H9 (cell line): ENCODE data around the gene MSL1. TPM values are rescaled to one million over a fixed set of nuclear protein-coding genes. Genes with fewer than 3 reads are reported as not detected.

ENCODE experiments used
- DNase-seq: peaks from one replicate; pipeline ENCODE4 v3.0.0-alpha.2; 2017
- H2AFZ ChIP-seq: one replicate; pipeline ENCODE4 v1.6.1; 2013; ENCODE audit warnings: mild to moderate bottlenecking, low read length, control low read depth, moderate library complexity
- H2AK5ac ChIP-seq: 2 replicates; pipeline ENCODE4 v1.6.1; 2013; ENCODE audit warnings: low read length, control low read depth, mixed read lengths; ENCODE audit not compliant: insufficient read length
- H2BK120ac ChIP-seq: one replicate; pipeline ENCODE4 v1.6.1; 2013; ENCODE audit warnings: low read depth, mild to moderate bottlenecking, low read length, control low read depth, inconsistent platforms; ENCODE audit not compliant: poor library complexity, severe bottlenecking
- H2BK12ac ChIP-seq: 2 replicates; pipeline ENCODE4 v1.6.1; 2013; ENCODE audit warnings: low read length, control low read depth, mixed read lengths, low read depth; ENCODE audit not compliant: insufficient read length
- H2BK15ac ChIP-seq: 2 replicates; pipeline ENCODE4 v1.6.1; 2013; ENCODE audit warnings: low read depth, low read length, control low read depth
- H2BK20ac ChIP-seq: one replicate; pipeline ENCODE4 v1.6.1; 2013; ENCODE audit warnings: low read depth, mild to moderate bottlenecking, low read length, control low read depth, inconsistent platforms; ENCODE audit not compliant: poor library complexity, severe bottlenecking
- H2BK5ac ChIP-seq: 2 replicates; pipeline ENCODE4 v1.6.1; 2013; ENCODE audit warnings: low read length, control low read depth, mixed read lengths; ENCODE audit not compliant: insufficient read length
- H3K14ac ChIP-seq: 2 replicates; pipeline ENCODE4 v1.6.1; 2013; ENCODE audit warnings: low read length, control low read depth; ENCODE audit not compliant: insufficient read depth
- H3K18ac ChIP-seq: 2 replicates; pipeline ENCODE4 v1.6.1; 2013; ENCODE audit warnings: low read depth, mild to moderate bottlenecking, mixed read lengths, low read length, control low read depth; ENCODE audit not compliant: insufficient read length
- H3K23ac ChIP-seq: 2 replicates; pipeline ENCODE4 v1.6.1; 2013; ENCODE audit warnings: low read length, control low read depth, mixed read lengths, low read depth; ENCODE audit not compliant: insufficient read length
- H3K23me2 ChIP-seq: 2 replicates; pipeline ENCODE4 v1.6.1; 2013; ENCODE audit warnings: low read depth, mild to moderate bottlenecking, mixed read lengths, low read length, control low read depth; ENCODE audit not compliant: insufficient read length, poor library complexity, severe bottlenecking
- H3K27ac ChIP-seq: 2 replicates; pipeline ENCODE4 v1.5.1; 2013; ENCODE audit warnings: low read length, control low read depth, mixed read lengths, low read depth; ENCODE audit not compliant: insufficient read length
- H3K27me3 ChIP-seq: 2 replicates; pipeline ENCODE4 v1.6.1; 2013; ENCODE audit warnings: low read length, control low read depth, inconsistent platforms; ENCODE audit not compliant: insufficient read depth
- H3K4ac ChIP-seq: 2 replicates; pipeline ENCODE4 v1.6.1; 2013; ENCODE audit warnings: low read depth, mild to moderate bottlenecking, control low read depth, inconsistent platforms, low read length, moderate library complexity
- H3K4me1 ChIP-seq: 2 replicates; pipeline ENCODE4 v1.6.1; 2013; ENCODE audit warnings: low read length, control low read depth, inconsistent platforms; ENCODE audit not compliant: insufficient read depth
- H3K4me2 ChIP-seq: 2 replicates; pipeline ENCODE4 v1.6.1; 2013; ENCODE audit warnings: low read length, control low read depth, mixed read lengths; ENCODE audit not compliant: insufficient read length, insufficient read depth
- H3K56ac ChIP-seq: 2 replicates; pipeline ENCODE4 v1.6.1; 2013; ENCODE audit warnings: low read depth, mild to moderate bottlenecking, mixed read lengths, low read length, control low read depth; ENCODE audit not compliant: insufficient read length
- H3K79me1 ChIP-seq: 2 replicates; pipeline ENCODE4 v1.6.1; 2013; ENCODE audit warnings: low read depth, mild to moderate bottlenecking, moderate library complexity, low read length, control low read depth, inconsistent platforms; ENCODE audit not compliant: insufficient read depth, poor library complexity, severe bottlenecking
- H3K79me2 ChIP-seq: 2 replicates; pipeline ENCODE4 v1.6.1; 2013; ENCODE audit warnings: low read length, control low read depth, inconsistent platforms; ENCODE audit not compliant: insufficient read depth
- H3K9ac ChIP-seq: 2 replicates; pipeline ENCODE4 v1.6.1; 2013; ENCODE audit warnings: low read length, control low read depth, mixed read lengths; ENCODE audit not compliant: insufficient read length; ENCODE audit errors: extremely low read depth
- H3K9me3 ChIP-seq: one replicate; pipeline ENCODE4 v1.6.1; 2013; ENCODE audit warnings: low read depth, low read length, inconsistent platforms; ENCODE audit not compliant: control insufficient read depth
- H3T11ph ChIP-seq: one replicate; pipeline ENCODE4 v1.6.1; 2013; ENCODE audit warnings: mild to moderate bottlenecking, low read length, control low read depth, inconsistent platforms
- H4K20me1 ChIP-seq: one replicate; pipeline ENCODE4 v1.6.1; 2013; ENCODE audit not compliant: control insufficient read depth, insufficient read length, insufficient read depth
- H4K5ac ChIP-seq: 2 replicates; pipeline ENCODE4 v1.6.1; 2013; ENCODE audit warnings: low read depth, mild to moderate bottlenecking, mixed read lengths, low read length, control low read depth; ENCODE audit not compliant: insufficient read length
- H4K8ac ChIP-seq: replicated peaks from 2 replicates; pipeline ENCODE4 v1.6.1; 2013; ENCODE audit warnings: low read length, control low read depth, mixed read lengths, low read depth; ENCODE audit not compliant: insufficient read length
- H4K91ac ChIP-seq: 2 replicates; pipeline ENCODE4 v1.6.1; 2013; ENCODE audit warnings: low read depth, mild to moderate bottlenecking, moderate library complexity, mixed read lengths, low read length, control low read depth; ENCODE audit not compliant: insufficient read length
- H3K27ac Mint-ChIP-seq, 3 experiments: 2 replicates in 2 of 3; 3 replicates in 1 of 3; pipeline ENCODE4 v1.8.0; 2020 to 2021; ENCODE audit warnings: mixed read lengths in 3 of 3, mild to moderate bottlenecking in 1 of 3, moderate library complexity in 1 of 3
- H3K27me3 Mint-ChIP-seq: 2 replicates; pipeline ENCODE4 v1.8.0; 2021; ENCODE audit warnings: low read depth, mild to moderate bottlenecking, moderate library complexity, mixed read lengths
- H3K36me3 Mint-ChIP-seq, 3 experiments: 2 replicates in 2 of 3; 3 replicates in 1 of 3; pipeline ENCODE4 v1.8.0; 2020 to 2021; ENCODE audit warnings: low read depth in 3 of 3, mixed read lengths in 3 of 3; ENCODE audit not compliant: insufficient read depth in 1 of 3
- H3K4me1 Mint-ChIP-seq, 2 experiments: 2 replicates each; pipeline ENCODE4 v1.8.0; 2020; ENCODE audit warnings: mixed read lengths in 2 of 2
- H3K4me3 Mint-ChIP-seq, 2 experiments: 2 replicates in 1 of 2; 3 replicates in 1 of 2; pipeline ENCODE4 v1.8.0; 2020 to 2021; ENCODE audit warnings: mild to moderate bottlenecking in 2 of 2, mixed read lengths in 2 of 2, moderate library complexity in 1 of 2
- H3K9me3 Mint-ChIP-seq, 2 experiments: 2 replicates in 1 of 2; 3 replicates in 1 of 2; pipeline ENCODE4 v1.8.0; 2020; ENCODE audit warnings: mild to moderate bottlenecking in 2 of 2, mixed read lengths in 2 of 2, moderate library complexity in 1 of 2
- CTCF ChIP-seq: fragments of 200-600 bp; sonication (generic); conservative IDR thresholded peaks from 3 replicates; pipeline ENCODE4 v1.8.0; 2021; ENCODE audit warnings: antibody characterized with exemption, mild to moderate bottlenecking
- WGBS: extraction: QIAGEN DNeasy Blood & Tissue Kit; methylation state at CpG from one replicate; pipeline ENCODE4 v1.1.7; 2013; ENCODE audit warnings: missing lambda C conversion rate, low lambda C conversion rate, mixed read lengths; ENCODE audit not compliant: insufficient read length; ENCODE audit errors: extremely low coverage; 5-methylcytosine and 5-hydroxymethylcytosine counted together
- total RNA-seq: library from RNA; stranded (reverse); gene quantifications from 2 replicates; pipeline ENCODE4 v1.2.1, GENCODE V29; 2021

Gene MSL1
- total RNA-seq, 1 experiment from 2014 or later: 105 TPM

- H2BK20ac ChIP-seq: no peak overlapping the region
Measured at GRCh38 chr17:40087903-40088718, 33.7 kb upstream of the MSL1 start.

More at GRCh38 chr17:40087903-40088718, 33.7 kb upstream of the MSL1 start:
- Mint-ChIP-seq H3K9me3 (peaks cover 0 to 2% of the 10 kb centered on the region in 2 experiments; a peak in 1 of 5 replicates), H3K27ac (peak overlapping the region in 2 of 3 experiments; percentile 8 to 23; a peak in 3 of 7 replicates), H3K36me3 (peaks cover 12 to 29% (median 24%) of the 10 kb centered on the region in 3 experiments; a peak in 6 of 7 replicates), H3K4me3 (no peak overlapping the region; a peak in 2 of 5 replicates), H3K27me3 (no peaks in the 10 kb centered on the region), H3K4me1 (peaks cover 9 to 37% of the 10 kb centered on the region in 2 experiments; a peak in 3 of 4 replicates)
- no peak for TF ChIP-seq CTCF
- no CpG with 5 or more reads among the region's 28 CpGs for WGBS
- Histone ChIP-seq H3K14ac (no peak overlapping the region), H3T11ph (no peak overlapping the region), H2BK12ac (no peak overlapping the region), H4K5ac (no peak overlapping the region), H3K4me2 (no peak overlapping the region), H4K20me1 (peaks cover 2% of the 10 kb centered on the region), H3K4ac (no peak overlapping the region), H3K23me2 (no peaks in the 10 kb centered on the region), H2AFZ (no peak overlapping the region), H3K23ac (no peak overlapping the region), H4K91ac (no peak overlapping the region), H3K9ac (no peak overlapping the region), H3K56ac (no peak overlapping the region), H3K79me2 (no peaks in the 10 kb centered on the region), H3K4me1 (no peaks in the 10 kb centered on the region; the same call in 1 of the 2 replicates), H4K8ac (no peak overlapping the region), H2BK120ac (no peak overlapping the region), H2AK5ac (no peak overlapping the region), H3K27me3 (no peaks in the 10 kb centered on the region), H3K27ac (no peak overlapping the region), H3K18ac (no peak overlapping the region), H3K79me1 (no peaks in the 10 kb centered on the region), H2BK5ac (no peak overlapping the region), H3K9me3 (no peaks in the 10 kb centered on the region), H2BK15ac (no peak overlapping the region)
- no peak for DNase-seq
